ENCODE results near the gene IFNA1. TPM values are rescaled to one million over a fixed set of nuclear protein-coding genes. Genes with fewer than 3 reads are reported as not detected.

IFNA1 gene
- polyA plus RNA-seq, 1 donor (not counting 4 experiments of a cell fraction or from before 2014, with no cell fraction given): not detected

GRCh38 chr9:21482213-21482612 lies 42.0 kb downstream of the IFNA1 start, which contains the start of gene IFNE:
IFNE (minus strand) TSS chr9:21482313; CDS start chr9:21481694, 619 bp downstream.
- TF ChIP-seq, protein P1, sequence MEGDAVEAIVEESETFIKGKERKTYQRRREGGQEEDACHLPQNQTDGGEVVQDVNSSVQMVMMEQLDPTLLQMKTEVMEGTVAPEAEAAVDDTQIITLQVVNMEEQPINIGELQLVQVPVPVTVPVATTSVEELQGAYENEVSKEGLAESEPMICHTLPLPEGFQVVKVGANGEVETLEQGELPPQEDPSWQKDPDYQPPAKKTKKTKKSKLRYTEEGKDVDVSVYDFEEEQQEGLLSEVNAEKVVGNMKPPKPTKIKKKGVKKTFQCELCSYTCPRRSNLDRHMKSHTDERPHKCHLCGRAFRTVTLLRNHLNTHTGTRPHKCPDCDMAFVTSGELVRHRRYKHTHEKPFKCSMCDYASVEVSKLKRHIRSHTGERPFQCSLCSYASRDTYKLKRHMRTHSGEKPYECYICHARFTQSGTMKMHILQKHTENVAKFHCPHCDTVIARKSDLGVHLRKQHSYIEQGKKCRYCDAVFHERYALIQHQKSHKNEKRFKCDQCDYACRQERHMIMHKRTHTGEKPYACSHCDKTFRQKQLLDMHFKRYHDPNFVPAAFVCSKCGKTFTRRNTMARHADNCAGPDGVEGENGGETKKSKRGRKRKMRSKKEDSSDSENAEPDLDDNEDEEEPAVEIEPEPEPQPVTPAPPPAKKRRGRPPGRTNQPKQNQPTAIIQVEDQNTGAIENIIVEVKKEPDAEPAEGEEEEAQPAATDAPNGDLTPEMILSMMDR (optimal IDR thresholded peaks at IDR 0.05 in 1 of 3, IDR thresholded peaks at IDR 0.05 in 1 of 3, conservative IDR thresholded peaks at IDR 0.05 in 1 of 3; ENCODE audit: extremely low read depth in 1 of 3, insufficient read depth in 2 of 3, low read length in 3 of 3): no peak
- TF ChIP-seq EZH2 (IDR thresholded peaks at IDR 0.05; ENCODE audit: low read length): no peak
- H3K79me2 ChIP-seq (ENCODE audit: control insufficient read depth, insufficient read depth, low read length): no peaks in the 10 kb centered on the region
- H3K36me3 ChIP-seq (ENCODE audit: control insufficient read depth in 2 of 2, extremely low read depth in 1 of 2, insufficient read depth in 2 of 2, low read length in 2 of 2): peaks cover 6 to 14% of the 10 kb centered on the region in 2 experiments
- no peaks in the 10 kb centered on the region for H4K20me1 ChIP-seq (ENCODE audit: control insufficient read depth, extremely low read depth, insufficient read depth, low read length)
- H3K4me2 ChIP-seq (ENCODE audit: control insufficient read depth, extremely low read depth, insufficient read depth, low read depth, low read length): no peak within 1 kb of the TSS
- H3K9me3 ChIP-seq (ENCODE audit: control insufficient read depth, low read depth, low read length): no peaks in the 10 kb centered on the region
- H3K4me1 ChIP-seq (ENCODE audit: control insufficient read depth, extremely low read depth, insufficient read depth, low read length): no peaks in the 10 kb centered on the region
- H3K9ac ChIP-seq (ENCODE audit: control insufficient read depth, extremely low read depth, insufficient read depth, low read length): no peak within 1 kb of the TSS
- no peaks in the 10 kb centered on the region for H3K27me3 ChIP-seq (ENCODE audit: control insufficient read depth, extremely low read depth, insufficient read depth, low read length)
- H3K4me3 ChIP-seq (ENCODE audit: control insufficient read depth in 2 of 3, extremely low read depth in 1 of 3, insufficient read depth in 2 of 3, low read depth in 1 of 3, low read length in 3 of 3): no peak within 1 kb of the TSS
- no peak within 1 kb of the TSS for H2AFZ ChIP-seq (ENCODE audit: control insufficient read depth, low read length)
- FAIRE-seq (no peak), DNase-seq (ENCODE audit: low read depth, low spot score) (no peak)
- H3K9me1 ChIP-seq (ENCODE audit: control insufficient read depth, extremely low read depth, insufficient read depth, low read length): no peaks in the 10 kb centered on the region
- dilution Hi-C loops (cut with MboI; ENCODE audit: extremely low pct_ligation_motif_present, low sequenced_read_pairs): no loop called here
- H3K27ac ChIP-seq (ENCODE audit: control insufficient read depth, insufficient read depth, low read length): no peak within 1 kb of the TSS

Other genes starting within 250 kb of the IFNA1 start
- not detected in 3 replicates for gene IFNA7, start 238.2 kb upstream of the IFNA1 start, polyA plus RNA-seq
- gene IFNA10, start 233.3 kb upstream of the IFNA1 start, polyA plus RNA-seq: not detected in 3 replicates
- not detected in 3 replicates for gene IFNA16, start 223.1 kb upstream of the IFNA1 start, polyA plus RNA-seq
- gene IFNA17, start 212.2 kb upstream of the IFNA1 start, polyA plus RNA-seq: not detected in 3 replicates
- gene IFNA14, start 200.4 kb upstream of the IFNA1 start, polyA plus RNA-seq: not detected in 3 replicates
- not detected in 3 replicates for gene IFNA5, start 135.1 kb upstream of the IFNA1 start, polyA plus RNA-seq
- gene KLHL9, start 105.0 kb upstream of the IFNA1 start, polyA plus RNA-seq: 13.5 to 18.7 TPM (median 16.8 TPM) in 3 replicates
- not detected in 3 replicates for gene IFNA6, start 89.6 kb upstream of the IFNA1 start, polyA plus RNA-seq
- gene IFNA13, start 72.4 kb upstream of the IFNA1 start, polyA plus RNA-seq: not detected in 3 replicates
- gene IFNA2, start 55.0 kb upstream of the IFNA1 start, polyA plus RNA-seq: not detected in 3 replicates
- not detected in 3 replicates for gene IFNA8, start 31.3 kb upstream of the IFNA1 start, polyA plus RNA-seq
- gene IFNE, start 41.9 kb downstream of the IFNA1 start, polyA plus RNA-seq: 0.51 to 3.9 TPM (median 2.6 TPM) in 3 replicates